Putamen (tissue), 1 donor: ENCODE results near the gene INO80B.
A peak's percentile ranks its signal among the peaks of the same experiment; 100 is the strongest.
"Not testable (repeated sequence)": the region's sequence is repeated elsewhere in the genome, so short reads cannot be mapped to it uniquely, and the experiment has no call there.

Experiments
- DNase-seq: peaks from one replicate; pipeline ENCODE4 v3.0.0-alpha.2; 2016; ENCODE audit warnings: low spot score

INO80B gene

GRCh38 chr2:74450570-74451190, 4.2 kb upstream of the INO80B start:
- no peak for DNase-seq

- DNase-seq: peak; percentile 57
Observed at GRCh38 chr2:74457129-74457548, 2.3 kb downstream of the INO80B start.

GRCh38 chr2:74457549-74458131, 2.8 kb downstream of the INO80B start:
- DNase-seq: no peak

GRCh38 chr2:74458132-74458937, 3.4 kb downstream of the INO80B start, which contains the start of gene WBP1:
TSS of gene WBP1 (plus strand) at chr2:74458438. CDS start at chr2:74458603, 165 bp downstream.
- peak; percentile 100 for DNase-seq

GRCh38 chr2:74458938-74459363, 4.1 kb downstream of the INO80B start:
- no peak for DNase-seq

GRCh38 chr2:74459503-74460118, 4.7 kb downstream of the INO80B start:
- DNase-seq: not testable (repeated sequence)

- not testable (repeated sequence) for DNase-seq
Observed at GRCh38 chr2:74460187-74460586, 5.3 kb downstream of the INO80B start.

- DNase-seq: no peak
Observed at GRCh38 chr2:74461187-74462053, 6.5 kb downstream of the INO80B start.

- DNase-seq: no peak
Observed at GRCh38 chr2:74462054-74462785, 7.3 kb downstream of the INO80B start.

GRCh38 chr2:74462786-74463105, 7.9 kb downstream of the INO80B start:
- no peak for DNase-seq

- DNase-seq: no peak
Observed at GRCh38 chr2:74464406-74464805, 9.5 kb downstream of the INO80B start.

GRCh38 chr2:74470742-74471141, 15.9 kb downstream of the INO80B start:
- DNase-seq: not testable (repeated sequence)

- no peak for DNase-seq
Observed at GRCh38 chr2:74471332-74472065, 16.6 kb downstream of the INO80B start.

- DNase-seq: peak; percentile 95
Observed at GRCh38 chr2:74472086-74472944, 17.4 kb downstream of the INO80B start, which contains the start of gene MRPL53. TSS of gene MRPL53 (minus strand) at chr2:74472680. CDS start at chr2:74472660, 20 bp downstream.

GRCh38 chr2:74472945-74473258, 18.0 kb downstream of the INO80B start:
- no peak for DNase-seq

GRCh38 chr2:74474481-74474880, 19.6 kb downstream of the INO80B start:
- DNase-seq: no peak

GRCh38 chr2:74474899-74475298, 20.0 kb downstream of the INO80B start:
- DNase-seq: no peak

- DNase-seq: no peak
Observed at GRCh38 chr2:74481431-74481830, 26.5 kb downstream of the INO80B start.
